HepG2 (cell line): ENCODE data around the gene IL21R. TPM values are rescaled to one million over a fixed set of nuclear protein-coding genes. Genes with fewer than 3 reads are reported as not detected.

Source experiments
- ATAC-seq: fragments of 200-7000 bp; cut with Tn5 transposase; 3 replicates; pipeline ENCODE4 v1.9.1; 2020; ENCODE audit warnings: mild to moderate bottlenecking, moderate library complexity
- BruUV-seq: library from RNA; stranded (reverse); fragments of 400-500 nt; replicated peaks from 2 replicates; lab custom pipeline; 2021; lab: Mats Ljungman, UMichigan
- CTCF ChIA-PET: fragments of 300-600 bp; formaldehyde crosslinking; extraction: SDS; loops from one replicate; lab custom pipeline; 2021; ENCODE audit warnings: low total read pairs, inconsistent platforms, low intra/inter-chr PET ratio; lab: Yijun Ruan, JAX
- POLR2A ChIA-PET: fragments of 350-600 bp; sonication (Branson Sonifier 250); formaldehyde crosslinking; loops from one replicate; lab custom pipeline; 2020; ENCODE audit warnings: antibody characterized with exemption, inconsistent platforms; lab: Yijun Ruan, JAX
- DNase-seq: peaks from one replicate; pipeline ENCODE4 v3.0.0-alpha.2; 2015; ENCODE audit warnings: low spot score
- FAIRE-seq: peaks from 3 replicates; lab custom pipeline; 2011; peaks lifted over from hg19 to GRCh38; lab: Jason Lieb, UNC
- H2AFZ ChIP-seq: one replicate; pipeline ENCODE4 v1.6.1; 2011; ENCODE audit warnings: low read length, inconsistent platforms
- H3K27ac ChIP-seq: fragments of 300-600 bp; 3 replicates; pipeline ENCODE4 v1.8.0; 2011; ENCODE audit warnings: mixed run types, mild to moderate bottlenecking, mixed read lengths, low read length, inconsistent platforms; ENCODE audit not compliant: insufficient read depth; ENCODE audit errors: extremely low read length
- H3K27me3 ChIP-seq, 2 experiments: fragments of 200-600 bp in 1 of 2; 2 replicates in 1 of 2; 3 replicates in 1 of 2; pipeline versions ENCODE4 v1.6.0 to v1.8.0; 2011; ENCODE audit warnings: low read length in 2 of 2, mild to moderate bottlenecking in 2 of 2, moderate library complexity in 2 of 2, inconsistent platforms in 1 of 2; ENCODE audit not compliant: insufficient read depth in 2 of 2, control insufficient read depth in 1 of 2
- H3K36me3 ChIP-seq, 2 experiments: fragments of 200-600 bp in 1 of 2; replicated peaks in 1 of 2; 2 replicates in 1 of 2; 3 replicates in 1 of 2; pipeline versions ENCODE4 v1.5.1 to v1.8.0; 2011; ENCODE audit warnings: low read length in 2 of 2, inconsistent platforms in 1 of 2; ENCODE audit not compliant: insufficient read depth in 2 of 2, control insufficient read depth in 1 of 2
- H3K4me1 ChIP-seq: 2 replicates; pipeline ENCODE4 v1.5.1; 2012; ENCODE audit warnings: low read length, inconsistent platforms; ENCODE audit not compliant: insufficient read depth
- H3K4me2 ChIP-seq: 2 replicates; pipeline ENCODE4 v1.6.0; 2011; ENCODE audit warnings: low read depth, low read length, inconsistent platforms
- H3K4me3 ChIP-seq, 3 experiments: fragments of 200-600 bp in 1 of 3; sonication (generic), shearing (Covaris generic) in 1 of 3; replicated peaks in 1 of 3; 2 replicates each; pipeline ENCODE4 v1.5.1; 2011 to 2016; ENCODE audit warnings: low read length in 3 of 3, inconsistent platforms in 2 of 3, low read depth in 2 of 3, mild to moderate bottlenecking in 2 of 3, control low read depth in 1 of 3, mixed read lengths in 1 of 3; ENCODE audit not compliant: insufficient read depth in 1 of 3
- H3K79me2 ChIP-seq: one replicate; pipeline ENCODE4 v1.6.1; 2011; ENCODE audit warnings: low read length, inconsistent platforms; ENCODE audit not compliant: insufficient read depth
- H3K9ac ChIP-seq: 2 replicates; pipeline ENCODE4 v1.6.0; 2011; ENCODE audit warnings: mild to moderate bottlenecking, low read depth, low read length, inconsistent platforms; ENCODE audit not compliant: insufficient read depth
- H3K9me3 ChIP-seq: 2 replicates; pipeline ENCODE4 v1.5.1; 2012; ENCODE audit warnings: mild to moderate bottlenecking, low read length
- H4K20me1 ChIP-seq: 2 replicates; pipeline ENCODE4 v1.6.0; 2011; ENCODE audit warnings: inconsistent platforms, mild to moderate bottlenecking, low read length, moderate library complexity; ENCODE audit not compliant: insufficient read depth
- ATAD3A ChIP-seq: sonication (generic); formaldehyde crosslinking; IDR thresholded peaks from 2 replicates; pipeline ENCODE4 v1.4.0; 2020; ENCODE audit warnings: missing genetic modification reagents
- HBP1 ChIP-seq: IDR thresholded peaks from 2 replicates; pipeline ENCODE4 v1.6.1; 2016; ENCODE audit warnings: low read depth, control low read depth
- JDP2 ChIP-seq: sonication (generic); formaldehyde crosslinking; IDR thresholded peaks from 2 replicates; pipeline ENCODE4 v1.8.1; 2022; ENCODE audit warnings: missing genetic modification reagents, borderline replicate concordance
- KAT2B ChIP-seq: fragments of 150-350 bp; IDR thresholded peaks from 2 replicates; pipeline ENCODE4 v1.6.1; 2014; ENCODE audit warnings: low read depth, low read length, borderline replicate concordance
- KDM4B ChIP-seq: sonication (generic); formaldehyde crosslinking; IDR thresholded peaks from 2 replicates; pipeline ENCODE4 v1.4.0; 2020; ENCODE audit warnings: missing genetic modification reagents
- KLF12 ChIP-seq: sonication (generic); formaldehyde crosslinking; IDR thresholded peaks from 2 replicates; pipeline ENCODE4 v1.4.0; 2020; ENCODE audit warnings: missing genetic modification reagents, borderline replicate concordance
- MBNL3 ChIP-seq: fragments of 250-450 bp; sonication (Bioruptor Pico); conservative IDR thresholded peaks from 2 replicates; pipeline ENCODE4 v1.8.0; 2022; ENCODE audit warnings: mild to moderate bottlenecking, inconsistent platforms
- MLLT10 ChIP-seq: sonication (generic); formaldehyde crosslinking; IDR thresholded peaks from 2 replicates; pipeline ENCODE4 v1.4.0; 2020; ENCODE audit warnings: missing genetic modification reagents
- SKI ChIP-seq: fragments of 450-650 bp; IDR thresholded peaks from one replicate; pipeline ENCODE4 v1.6.1; 2018; ENCODE audit warnings: mild to moderate bottlenecking; ENCODE audit not compliant: partially characterized antibody
- SPEN ChIP-seq: sonication (generic); formaldehyde crosslinking; IDR thresholded peaks from 2 replicates; pipeline ENCODE4 v1.5.1; 2020; ENCODE audit warnings: low read depth, mild to moderate bottlenecking, missing genetic modification reagents
- TFAP4 ChIP-seq: sonication (generic); IDR thresholded peaks from 2 replicates; pipeline ENCODE4 v1.6.1; 2016; ENCODE audit warnings: low read depth, borderline replicate concordance
- ZBTB42 ChIP-seq: sonication (generic); formaldehyde crosslinking; IDR thresholded peaks from 2 replicates; pipeline ENCODE4 v1.5.0; 2020; ENCODE audit warnings: mild to moderate bottlenecking, missing genetic modification reagents
- ZNF354B ChIP-seq: sonication (generic); formaldehyde crosslinking; IDR thresholded peaks from 2 replicates; pipeline ENCODE4 v1.8.0; 2022; ENCODE audit warnings: mild to moderate bottlenecking, missing genetic modification reagents
- ZNF530 ChIP-seq: sonication (generic); formaldehyde crosslinking; IDR thresholded peaks from 2 replicates; pipeline ENCODE4 v1.5.0; 2020; ENCODE audit warnings: low read depth, mild to moderate bottlenecking, missing genetic modification reagents
- ZNF543 ChIP-seq: sonication (generic); formaldehyde crosslinking; IDR thresholded peaks from 2 replicates; pipeline ENCODE4 v1.4.0; 2020; ENCODE audit warnings: mild to moderate bottlenecking, missing genetic modification reagents
- ZNF629 ChIP-seq: sonication (generic); formaldehyde crosslinking; conservative IDR thresholded peaks from 2 replicates; pipeline ENCODE4 v1.5.0; 2020; ENCODE audit warnings: missing genetic modification reagents
- ZNF703 ChIP-seq: sonication (generic); formaldehyde crosslinking; IDR thresholded peaks from 2 replicates; pipeline ENCODE4 v1.5.1; 2020; ENCODE audit warnings: missing genetic modification reagents, mild to moderate bottlenecking, moderate library complexity, borderline replicate concordance
- WGBS: methylation state at CpG from one replicate; pipeline ENCODE4 v1.1.6; 2017; ENCODE audit warnings: low lambda C conversion rate; 5-methylcytosine and 5-hydroxymethylcytosine counted together
- in situ Hi-C: cut with HindIII; loops from 2 replicates; pipeline ENCODE4 v1.10.0; 2017; ENCODE audit warnings: low pct_unique_long_range_greater_than_20kb; ENCODE audit not compliant: extremely low pct_ligation_motif_present
- intact Hi-C: fragments of 100-400 bp; cut with micrococcal nuclease; formaldehyde crosslinking; loops from one replicate; pipeline ENCODE4 v1.10.0; 2022; ENCODE audit not compliant: unreplicated experiment
- polyA plus RNA-seq, 8 experiments: library from polyadenylated mRNA; depleted of rRNA in 3 of 8; stranded (reverse) in 7 of 8; unstranded in 1 of 8; fragments of >200 nt; fragmentation: Illumina TruSeq in 4 of 8; extraction: Trizol in 4 of 8; gene quantifications; 2 replicates each; pipeline versions ENCODE4 v1.2.1 to v1.2.3, GENCODE V29; 2011 to 2016; ENCODE audit warnings: low read depth in 4 of 8, missing spikeins in 1 of 8, mixed read lengths in 1 of 8; ENCODE audit not compliant: insufficient read depth in 1 of 8
- total RNA-seq, 5 experiments: library from RNA; depleted of rRNA; stranded (reverse); fragments of >200 nt; fragmentation: Illumina TruSeq; extraction: Trizol; gene quantifications; 2 replicates each; pipeline ENCODE4 v1.2.3, GENCODE V29; 2016; ENCODE audit warnings: low read depth in 1 of 5

IL21R gene
- total and polyA plus RNA-seq, 2 of the 13 experiments (the other 11 are each of a cell fraction or from before 2014, with no cell fraction given): 0.49 to 0.64 TPM

DNA sequence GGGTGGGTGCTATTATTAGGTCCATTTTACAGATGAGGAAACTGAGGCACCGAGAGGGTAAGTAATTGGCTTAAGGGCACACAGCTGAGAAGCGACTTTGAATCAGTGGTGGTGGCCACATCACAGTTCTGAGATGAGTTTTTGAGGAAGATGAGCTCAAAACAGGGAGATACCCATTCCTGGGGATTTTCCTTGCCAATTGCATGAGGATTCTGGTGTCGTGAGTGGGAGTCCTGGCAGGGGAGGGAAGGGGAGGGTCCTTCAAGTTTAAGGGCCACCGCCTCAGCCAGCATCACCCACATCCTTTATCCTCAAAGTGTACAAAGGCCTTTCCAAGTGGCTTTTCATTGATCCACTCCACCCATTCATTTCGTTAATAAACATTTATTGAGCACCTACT lies 45.3 kb downstream of the IL21R start:
- Histone ChIP-seq H3K4me1 (peaks cover 7% of the 10 kb centered on the region; the same call in 1 of the 2 replicates), H3K27me3 (peaks cover 4 to 26% of the 10 kb centered on the region in 2 experiments; a peak in 3 of 5 replicates), H3K9me3 (peaks cover 15% of the 10 kb centered on the region), H3K27ac (no peak overlapping the region), H3K9ac (no peak overlapping the region), H3K36me3 (no peaks in the 10 kb centered on the region), H2AFZ (no peak overlapping the region), H3K4me2 (no peak overlapping the region), H3K79me2 (no peaks in the 10 kb centered on the region), H3K4me3 (no peak overlapping the region), H4K20me1 (no peaks in the 10 kb centered on the region)
- POLR2A ChIA-PET: no interaction called here
- 60% methylated on average over 5 of the region's 5 CpGs for WGBS
- FAIRE-seq (no peak), ATAC-seq (no peak), DNase-seq (no peak)
- no TSS peak for BruUV-seq
- in situ Hi-C loops (no loop called here), intact Hi-C loops (no loop called here)
- TF ChIP-seq ZNF629: peak; percentile 35; the same call in 1 of the 2 replicates
- TF ChIP-seq ATAD3A: no peak
- CTCF ChIA-PET: no interaction called here

- ATAC-seq: peak; percentile 45
- Histone ChIP-seq H3K9ac (no peak overlapping the region), H3K4me1 (peaks cover 7% of the 10 kb centered on the region; the same call in 1 of the 2 replicates), H3K4me2 (no peak overlapping the region), H3K27me3 (peaks cover 4 to 35% of the 10 kb centered on the region in 2 experiments; a peak in 3 of 5 replicates), H3K9me3 (peaks cover 15% of the 10 kb centered on the region), H4K20me1 (no peaks in the 10 kb centered on the region), H3K36me3 (no peaks in the 10 kb centered on the region), H3K27ac (no peak overlapping the region), H2AFZ (no peak overlapping the region), H3K79me2 (no peaks in the 10 kb centered on the region), H3K4me3 (no peak overlapping the region)
- POLR2A ChIA-PET: no interaction called here
- BruUV-seq: no TSS peak
- no peak for FAIRE-seq
- in situ Hi-C loops (no loop called here), intact Hi-C loops (no loop called here)
- 67% methylated on average over 8 of the region's 19 CpGs for WGBS
- DNase-seq: peak; percentile 29
- CTCF ChIA-PET: no interaction called here
- peak; percentile 15; the same call in 1 of the 2 replicates for TF ChIP-seq TFAP4
- TF ChIP-seq JDP2 (CRISPR knock-in tag): no peak
- TF ChIP-seq HBP1: no peak
- TF ChIP-seq ZNF703 (CRISPR knock-in tag): no peak
- peak; percentile 44; the same call in 1 of the 2 replicates for TF ChIP-seq SPEN
- TF ChIP-seq ZNF530 (CRISPR knock-in tag): no peak
- TF ChIP-seq ZNF543 (CRISPR knock-in tag): no peak
- no peak for TF ChIP-seq MLLT10 (CRISPR knock-in tag)
- no peak for TF ChIP-seq ZBTB42
- no peak for TF ChIP-seq KAT2B
- TF ChIP-seq MBNL3: no peak
- no peak for TF ChIP-seq KLF12
- peak; percentile 67 for TF ChIP-seq SKI
- no peak for TF ChIP-seq ZNF354B (CRISPR knock-in tag)
- no peak for TF ChIP-seq KDM4B
Measured at GRCh38 chr16:27448532-27449433, 46.8 kb downstream of the IL21R start.
